HepG2 (cell line): Measurements from ENCODE around the gene LEP. TPM values are rescaled to one million over a fixed set of nuclear protein-coding genes. Genes with fewer than 3 reads are reported as not detected.

Experiments
- ATAC-seq: fragments of 200-7000 bp; cut with Tn5 transposase; 3 replicates; pipeline ENCODE4 v1.9.1; 2020; ENCODE audit warnings: mild to moderate bottlenecking, moderate library complexity
- BruUV-seq: library from RNA; stranded (reverse); fragments of 400-500 nt; replicated peaks from 2 replicates; lab custom pipeline; 2021; lab: Mats Ljungman, UMichigan
- CTCF ChIA-PET: fragments of 300-600 bp; formaldehyde crosslinking; extraction: SDS; loops from one replicate; lab custom pipeline; 2021; ENCODE audit warnings: low total read pairs, inconsistent platforms, low intra/inter-chr PET ratio; lab: Yijun Ruan, JAX
- POLR2A ChIA-PET: fragments of 350-600 bp; sonication (Branson Sonifier 250); formaldehyde crosslinking; loops from one replicate; lab custom pipeline; 2020; ENCODE audit warnings: antibody characterized with exemption, inconsistent platforms; lab: Yijun Ruan, JAX
- DNase-seq: peaks from one replicate; pipeline ENCODE4 v3.0.0-alpha.2; 2015; ENCODE audit warnings: low spot score
- FAIRE-seq: peaks from 3 replicates; lab custom pipeline; 2011; peaks lifted over from hg19 to GRCh38; lab: Jason Lieb, UNC
- H2AFZ ChIP-seq: one replicate; pipeline ENCODE4 v1.6.1; 2011; ENCODE audit warnings: low read length, inconsistent platforms
- H3K27ac ChIP-seq: fragments of 300-600 bp; 3 replicates; pipeline ENCODE4 v1.8.0; 2011; ENCODE audit warnings: mixed run types, mild to moderate bottlenecking, mixed read lengths, low read length, inconsistent platforms; ENCODE audit not compliant: insufficient read depth; ENCODE audit errors: extremely low read length
- H3K27me3 ChIP-seq, 2 experiments: fragments of 200-600 bp in 1 of 2; 2 replicates in 1 of 2; 3 replicates in 1 of 2; pipeline versions ENCODE4 v1.6.0 to v1.8.0; 2011; ENCODE audit warnings: low read length in 2 of 2, mild to moderate bottlenecking in 2 of 2, moderate library complexity in 2 of 2, inconsistent platforms in 1 of 2; ENCODE audit not compliant: insufficient read depth in 2 of 2, control insufficient read depth in 1 of 2
- H3K36me3 ChIP-seq, 2 experiments: fragments of 200-600 bp in 1 of 2; replicated peaks in 1 of 2; 2 replicates in 1 of 2; 3 replicates in 1 of 2; pipeline versions ENCODE4 v1.5.1 to v1.8.0; 2011; ENCODE audit warnings: low read length in 2 of 2, inconsistent platforms in 1 of 2; ENCODE audit not compliant: insufficient read depth in 2 of 2, control insufficient read depth in 1 of 2
- H3K4me1 ChIP-seq: 2 replicates; pipeline ENCODE4 v1.5.1; 2012; ENCODE audit warnings: low read length, inconsistent platforms; ENCODE audit not compliant: insufficient read depth
- H3K4me2 ChIP-seq: 2 replicates; pipeline ENCODE4 v1.6.0; 2011; ENCODE audit warnings: low read depth, low read length, inconsistent platforms
- H3K4me3 ChIP-seq, 3 experiments: fragments of 200-600 bp in 1 of 3; sonication (generic), shearing (Covaris generic) in 1 of 3; replicated peaks in 1 of 3; 2 replicates each; pipeline ENCODE4 v1.5.1; 2011 to 2016; ENCODE audit warnings: low read length in 3 of 3, inconsistent platforms in 2 of 3, low read depth in 2 of 3, mild to moderate bottlenecking in 2 of 3, control low read depth in 1 of 3, mixed read lengths in 1 of 3; ENCODE audit not compliant: insufficient read depth in 1 of 3
- H3K79me2 ChIP-seq: one replicate; pipeline ENCODE4 v1.6.1; 2011; ENCODE audit warnings: low read length, inconsistent platforms; ENCODE audit not compliant: insufficient read depth
- H3K9ac ChIP-seq: 2 replicates; pipeline ENCODE4 v1.6.0; 2011; ENCODE audit warnings: mild to moderate bottlenecking, low read depth, low read length, inconsistent platforms; ENCODE audit not compliant: insufficient read depth
- H3K9me3 ChIP-seq: 2 replicates; pipeline ENCODE4 v1.5.1; 2012; ENCODE audit warnings: mild to moderate bottlenecking, low read length
- H4K20me1 ChIP-seq: 2 replicates; pipeline ENCODE4 v1.6.0; 2011; ENCODE audit warnings: inconsistent platforms, mild to moderate bottlenecking, low read length, moderate library complexity; ENCODE audit not compliant: insufficient read depth
- ARNTL ChIP-seq: sonication (generic); formaldehyde crosslinking; IDR thresholded peaks from 2 replicates; pipeline ENCODE4 v1.4.0; 2020; ENCODE audit warnings: mild to moderate bottlenecking, missing genetic modification reagents
- ATF1 ChIP-seq: IDR thresholded peaks from 2 replicates; pipeline ENCODE4 v1.6.1; 2016; ENCODE audit warnings: mild to moderate bottlenecking, control low read depth
- MED8 ChIP-seq: sonication (generic); formaldehyde crosslinking; IDR thresholded peaks from 2 replicates; pipeline ENCODE4 v1.8.1; 2023; ENCODE audit warnings: mild to moderate bottlenecking, missing genetic modification reagents; ENCODE audit not compliant: insufficient replicate concordance
- NFAT5 ChIP-seq: sonication (generic); formaldehyde crosslinking; IDR thresholded peaks from 2 replicates; pipeline ENCODE4 v1.4.0; 2020; ENCODE audit warnings: missing genetic modification reagents
- NR2F1 ChIP-seq, 2 experiments: fragments of 450-650 bp in 1 of 2; formaldehyde crosslinking in 1 of 2; IDR thresholded peaks; 2 replicates each; pipeline versions ENCODE4 v1.5.0 to v1.6.1; 2016 to 2020; ENCODE audit warnings: mild to moderate bottlenecking in 1 of 2, missing compliant biosample characterization in 1 of 2, missing genetic modification reagents in 1 of 2, moderate library complexity in 1 of 2
- PBX3 ChIP-seq: sonication (generic); formaldehyde crosslinking; IDR thresholded peaks from 2 replicates; pipeline ENCODE4 v1.8.1; 2023; ENCODE audit warnings: missing genetic modification reagents, inconsistent platforms, borderline replicate concordance
- PHF5A ChIP-seq: IDR thresholded peaks from one replicate; pipeline ENCODE4 v1.6.1; 2018; ENCODE audit warnings: low read depth, missing genetic modification reagents; ENCODE audit not compliant: unreplicated experiment
- PRDM15 ChIP-seq: sonication (generic); formaldehyde crosslinking; IDR thresholded peaks from 2 replicates; pipeline ENCODE4 v1.4.0; 2020; ENCODE audit warnings: missing genetic modification reagents
- YY1 ChIP-seq: IDR thresholded peaks from 2 replicates; pipeline ENCODE4 v1.6.1; 2011; ENCODE audit warnings: low read length, low read depth, moderate library complexity, mild to moderate bottlenecking; ENCODE audit not compliant: insufficient read depth, insufficient replicate concordance
- ZBTB3 ChIP-seq: sonication (generic); formaldehyde crosslinking; IDR thresholded peaks from 2 replicates; pipeline ENCODE4 v1.4.0; 2020; ENCODE audit warnings: low read depth, mild to moderate bottlenecking, moderate library complexity, missing genetic modification reagents, borderline replicate concordance
- ZKSCAN1 ChIP-seq: fragments of 150-350 bp; IDR thresholded peaks from 2 replicates; pipeline ENCODE4 v1.6.1; 2014; ENCODE audit warnings: low read length
- ZSCAN31 ChIP-seq: sonication (generic); formaldehyde crosslinking; IDR thresholded peaks from 2 replicates; pipeline ENCODE4 v1.5.0; 2020; ENCODE audit warnings: low read depth, mild to moderate bottlenecking, missing genetic modification reagents
- WGBS: methylation state at CpG from one replicate; pipeline ENCODE4 v1.1.6; 2017; ENCODE audit warnings: low lambda C conversion rate; 5-methylcytosine and 5-hydroxymethylcytosine counted together
- in situ Hi-C: cut with HindIII; loops from 2 replicates; pipeline ENCODE4 v1.10.0; 2017; ENCODE audit warnings: low pct_unique_long_range_greater_than_20kb; ENCODE audit not compliant: extremely low pct_ligation_motif_present
- intact Hi-C: fragments of 100-400 bp; cut with micrococcal nuclease; formaldehyde crosslinking; loops from one replicate; pipeline ENCODE4 v1.10.0; 2022; ENCODE audit not compliant: unreplicated experiment
- polyA plus RNA-seq, 8 experiments: library from polyadenylated mRNA; depleted of rRNA in 3 of 8; stranded (reverse) in 7 of 8; unstranded in 1 of 8; fragments of >200 nt; fragmentation: Illumina TruSeq in 4 of 8; extraction: Trizol in 4 of 8; gene quantifications; 2 replicates each; pipeline versions ENCODE4 v1.2.1 to v1.2.3, GENCODE V29; 2011 to 2016; ENCODE audit warnings: low read depth in 4 of 8, missing spikeins in 1 of 8, mixed read lengths in 1 of 8; ENCODE audit not compliant: insufficient read depth in 1 of 8
- total RNA-seq, 5 experiments: library from RNA; depleted of rRNA; stranded (reverse); fragments of >200 nt; fragmentation: Illumina TruSeq; extraction: Trizol; gene quantifications; 2 replicates each; pipeline ENCODE4 v1.2.3, GENCODE V29; 2016; ENCODE audit warnings: low read depth in 1 of 5

Gene LEP
- total and polyA plus RNA-seq, 2 of the 13 experiments (the other 11 are each of a cell fraction or from before 2014, with no cell fraction given): 0.05 TPM; not detected in 1

GRCh38 chr7:128299109-128299607, 58.1 kb downstream of the LEP start:
- intact Hi-C loops: no loop called here
- BruUV-seq: no TSS peak

More at GRCh38 chr7:128299109-128299607, 58.1 kb downstream of the LEP start:
- TF ChIP-seq NFAT5 (CRISPR knock-in tag): no peak
- no peak for TF ChIP-seq ZKSCAN1
- no peak for TF ChIP-seq PHF5A (CRISPR knock-in tag)
- TF ChIP-seq ZBTB3 (CRISPR knock-in tag): no peak
- no peak for TF ChIP-seq NR2F1 (CRISPR knock-in tag; IDR thresholded peaks at IDR 0.05)
- no peak for TF ChIP-seq ZSCAN31 (CRISPR knock-in tag)
- TF ChIP-seq YY1: no peak
- TF ChIP-seq MED8 (CRISPR knock-in tag): no peak
- TF ChIP-seq PRDM15 (CRISPR knock-in tag): no peak
- no peak for TF ChIP-seq ATF1 (CRISPR knock-in tag)
- TF ChIP-seq ARNTL (CRISPR knock-in tag): no peak
- no peak for TF ChIP-seq PBX3 (CRISPR knock-in tag)
- Histone ChIP-seq H3K27ac (peak overlapping the region; percentile 48), H3K27me3 (no peaks in the 10 kb centered on the region), H3K4me1 (peaks cover 31% of the 10 kb centered on the region), H3K9me3 (no peaks in the 10 kb centered on the region), H3K4me2 (no peak overlapping the region), H3K79me2 (no peaks in the 10 kb centered on the region), H3K4me3 (no peak overlapping the region), H4K20me1 (no peaks in the 10 kb centered on the region), H3K9ac (no peak overlapping the region), H2AFZ (no peak overlapping the region), H3K36me3 (no peaks in the 10 kb centered on the region; a peak in 2 of 5 replicates)
- WGBS: 96% methylated on average over 7 of the region's 7 CpGs
- FAIRE-seq (no peak), ATAC-seq (peak; percentile 37), DNase-seq (no peak)
- CTCF ChIA-PET: no interaction called here
- POLR2A ChIA-PET: no interaction called here
- in situ Hi-C loops: no loop called here
